ENCODE data around the gene KCMF1. TPM values are rescaled to one million over a fixed set of nuclear protein-coding genes. Genes with fewer than 3 reads are reported as not detected.

KCMF1 gene
- total RNA-seq, 1 donor from 2014 or later, result 96.6 TPM

DNA sequence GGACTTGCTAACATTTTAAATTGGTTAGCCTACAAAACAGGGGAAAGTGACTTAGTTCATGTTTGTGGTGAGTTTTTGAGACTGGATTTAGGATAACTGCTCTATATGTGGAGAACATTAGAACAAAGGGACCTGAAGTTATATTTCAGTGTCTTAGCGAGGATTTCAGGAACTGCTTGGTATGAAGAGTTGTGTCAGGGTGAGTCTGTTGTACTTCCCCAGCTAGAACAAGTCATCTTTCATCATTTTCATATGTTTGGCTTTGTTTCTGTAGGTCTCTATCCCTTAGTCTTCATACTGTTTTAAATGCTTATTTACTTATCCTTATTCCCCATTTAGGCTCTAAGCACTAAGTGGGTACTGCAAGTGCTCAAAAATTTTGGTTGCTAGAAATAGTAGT, 41.9 kb downstream of the KCMF1 start:
- ChIA-PET POLR2A (interaction anchor here (0.6 to 2.6 kb wide), 3 partner anchors 42 to 380 kb away, joined by 3 to 9 read pairs (median 3); partner anchors contain the start of gene KCMF1), CTCF (interaction anchor here (1.3 to 3.6 kb wide), 2 partner anchors 66 to 87 kb away, joined by 3 to 29 read pairs; no protein-coding TSS in a partner anchor)
- TF ChIP-seq, protein P1, sequence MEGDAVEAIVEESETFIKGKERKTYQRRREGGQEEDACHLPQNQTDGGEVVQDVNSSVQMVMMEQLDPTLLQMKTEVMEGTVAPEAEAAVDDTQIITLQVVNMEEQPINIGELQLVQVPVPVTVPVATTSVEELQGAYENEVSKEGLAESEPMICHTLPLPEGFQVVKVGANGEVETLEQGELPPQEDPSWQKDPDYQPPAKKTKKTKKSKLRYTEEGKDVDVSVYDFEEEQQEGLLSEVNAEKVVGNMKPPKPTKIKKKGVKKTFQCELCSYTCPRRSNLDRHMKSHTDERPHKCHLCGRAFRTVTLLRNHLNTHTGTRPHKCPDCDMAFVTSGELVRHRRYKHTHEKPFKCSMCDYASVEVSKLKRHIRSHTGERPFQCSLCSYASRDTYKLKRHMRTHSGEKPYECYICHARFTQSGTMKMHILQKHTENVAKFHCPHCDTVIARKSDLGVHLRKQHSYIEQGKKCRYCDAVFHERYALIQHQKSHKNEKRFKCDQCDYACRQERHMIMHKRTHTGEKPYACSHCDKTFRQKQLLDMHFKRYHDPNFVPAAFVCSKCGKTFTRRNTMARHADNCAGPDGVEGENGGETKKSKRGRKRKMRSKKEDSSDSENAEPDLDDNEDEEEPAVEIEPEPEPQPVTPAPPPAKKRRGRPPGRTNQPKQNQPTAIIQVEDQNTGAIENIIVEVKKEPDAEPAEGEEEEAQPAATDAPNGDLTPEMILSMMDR (IDR thresholded peaks at IDR 0.05), result no peak
- H3K4me1 Mint-ChIP-seq, result peaks cover 89% of the 10 kb centered on the region
- H3K4me3 Mint-ChIP-seq, result no peak overlapping the region
- intact Hi-C loops (cut with micrococcal nuclease), result no loop called here
- DNase-seq (no peak), ATAC-seq (ENCODE audit: low read depth) (no peak)
- no peaks in the 10 kb centered on the region for H3K27me3 Mint-ChIP-seq
- peaks cover 3% of the 10 kb centered on the region for H3K9me3 Mint-ChIP-seq
- H3K36me3 Mint-ChIP-seq (ENCODE audit: low read depth), result peaks cover 12% of the 10 kb centered on the region
- H3K27ac Mint-ChIP-seq, result peak overlapping the region; percentile 24

DNA sequence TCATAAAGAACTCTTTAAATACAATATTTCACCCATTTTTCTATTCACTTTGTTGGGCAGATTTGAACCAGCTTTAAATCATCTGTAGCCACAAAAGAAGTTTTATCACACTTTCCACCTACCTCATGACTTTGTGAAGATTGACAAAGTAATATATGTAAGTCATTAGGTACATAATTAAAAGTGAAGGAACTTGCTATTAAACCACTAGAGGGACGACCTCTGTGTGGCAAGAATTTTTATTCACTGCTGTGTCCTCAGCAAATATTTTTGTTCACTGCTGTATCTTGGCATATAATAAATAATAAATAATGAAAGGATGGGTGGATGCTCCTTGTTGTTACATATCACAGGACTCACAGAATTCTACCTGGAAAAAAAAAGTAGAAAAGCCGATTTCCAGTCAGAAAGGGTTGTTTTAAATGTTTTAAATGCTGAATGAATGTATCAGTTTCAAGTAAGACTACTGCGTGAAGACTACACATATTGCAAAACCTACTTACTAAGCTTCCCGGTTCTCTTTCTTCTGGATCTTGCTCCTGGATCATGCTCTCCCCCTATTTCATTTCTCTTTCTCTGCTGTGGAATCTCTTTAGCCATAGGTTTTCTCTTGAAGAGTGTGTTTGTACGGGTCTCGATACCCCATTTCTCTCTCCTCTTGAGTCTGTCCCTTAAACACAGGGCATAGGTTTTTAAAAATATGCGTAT, 44.8 kb downstream of the KCMF1 start:
- POLR2A ChIA-PET, result interaction anchor here (0.5 to 1.8 kb wide), 7 partner anchors 45 to 180 kb away, joined by 3 to 21 read pairs (median 5); partner anchors contain the start of gene KCMF1
- ATAC-seq (ENCODE audit: low read depth) (no peak), DNase-seq (no peak)
- TF ChIP-seq, protein P1 (IDR thresholded peaks at IDR 0.05), result no peak
- Mint-ChIP-seq H3K27ac (peak overlapping the region; percentile 13), H3K9me3 (no peaks in the 10 kb centered on the region), H3K36me3 (ENCODE audit: low read depth) (peaks cover 4% of the 10 kb centered on the region), H3K27me3 (no peaks in the 10 kb centered on the region), H3K4me1 (peaks cover 74% of the 10 kb centered on the region), H3K4me3 (no peak overlapping the region)
- CTCF ChIA-PET, result interaction anchor here (0.8 to 1.8 kb wide), 7 partner anchors 13 to 518 kb away, joined by 3 to 5 read pairs (median 3); no protein-coding TSS in a partner anchor
- intact Hi-C loops (cut with micrococcal nuclease), result loop anchor here (2.0 kb wide), 3 partner anchors 45 to 135 kb away; partner anchors contain the start of genes KCMF1 and TRABD2A

DNA sequence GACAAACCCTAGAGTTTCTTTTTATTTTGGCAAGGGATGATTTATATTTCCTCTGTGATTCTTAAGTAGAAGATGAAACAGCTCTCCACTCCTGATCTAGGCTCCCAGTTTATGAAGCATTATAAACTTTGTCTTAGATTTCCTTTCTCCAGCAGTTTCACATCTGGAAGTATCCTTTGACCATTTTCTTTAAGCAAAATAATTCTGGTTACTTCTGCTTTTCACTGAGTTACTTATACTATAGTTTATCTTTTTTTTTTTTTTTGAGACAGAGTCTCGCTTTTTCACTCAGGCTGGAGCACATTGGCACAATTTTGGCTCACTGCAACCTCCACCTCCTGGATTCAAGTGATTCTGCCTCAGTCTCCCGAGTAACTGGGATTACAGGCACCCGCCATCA, 45.5 kb downstream of the KCMF1 start:
- peak overlapping the region; percentile 56 for H3K27ac Mint-ChIP-seq
- H3K4me1 Mint-ChIP-seq, result peaks cover 68% of the 10 kb centered on the region
- no peak for ATAC-seq (ENCODE audit: low read depth)
- POLR2A ChIA-PET, result interaction anchor here (1.8 kb wide), 1 partner anchor 77 kb away, joined by 8 read pairs; no protein-coding TSS in a partner anchor
- H3K4me3 Mint-ChIP-seq, result no peak overlapping the region
- no peaks in the 10 kb centered on the region for H3K9me3 Mint-ChIP-seq
- TF ChIP-seq, protein P1 (IDR thresholded peaks at IDR 0.05), result no peak
- intact Hi-C loops (cut with micrococcal nuclease), result loop anchor here (2.0 kb wide), 2 partner anchors 46 to 136 kb away; partner anchors contain the start of genes KCMF1 and TRABD2A
- no peak for DNase-seq
- CTCF ChIA-PET, result interaction anchor here (1.0 to 1.8 kb wide), 3 partner anchors 11 to 519 kb away, joined by 4 to 5 read pairs (median 4); no protein-coding TSS in a partner anchor
- H3K27me3 Mint-ChIP-seq, result no peaks in the 10 kb centered on the region
- peaks cover 7% of the 10 kb centered on the region for H3K36me3 Mint-ChIP-seq (ENCODE audit: low read depth)

DNA sequence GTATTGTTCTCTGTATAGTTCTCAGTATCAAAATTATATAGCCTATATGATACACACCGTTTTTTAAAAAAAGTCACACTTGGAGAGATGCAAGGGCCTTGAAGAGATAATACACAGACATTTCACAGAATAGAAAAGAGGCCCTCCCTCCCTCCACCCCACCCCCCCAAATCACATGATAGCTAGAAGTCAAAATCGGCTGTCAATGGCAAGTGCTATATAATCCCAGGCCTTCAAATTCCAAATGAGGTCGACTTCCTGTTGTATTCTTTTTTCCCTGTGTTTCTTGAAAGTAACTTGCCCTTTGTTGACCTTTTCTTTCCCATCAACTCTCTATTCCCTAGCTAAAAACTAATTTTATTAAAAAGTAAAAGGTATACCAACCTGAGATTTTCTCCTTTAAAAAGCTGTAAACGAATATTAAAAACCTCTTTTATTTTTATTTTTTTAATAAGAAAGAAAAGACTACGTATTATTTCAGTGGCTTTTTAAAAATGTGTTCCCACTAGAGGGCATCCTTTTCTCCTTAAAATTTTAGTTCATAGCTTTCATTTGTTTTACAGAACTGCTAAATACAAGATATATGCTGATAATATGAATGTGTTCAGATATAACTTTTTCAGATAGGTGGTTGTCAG, 46.6 kb downstream of the KCMF1 start:
- no peak for ATAC-seq (ENCODE audit: low read depth)
- ChIA-PET CTCF (interaction anchor here (0.7 to 1.7 kb wide), 9 partner anchors 10 to 278 kb away, joined by 3 to 10 read pairs (median 4); no protein-coding TSS in a partner anchor), POLR2A (interaction anchor here (0.7 to 1.1 kb wide), 4 partner anchors 10 to 310 kb away, joined by 3 to 7 read pairs (median 5); no protein-coding TSS in a partner anchor)
- no peak overlapping the region for H3K4me3 Mint-ChIP-seq
- no peaks in the 10 kb centered on the region for H3K9me3 Mint-ChIP-seq
- intact Hi-C loops (cut with micrococcal nuclease), result loop anchor here (2.0 kb wide), 2 partner anchors 47 to 137 kb away; partner anchors contain the start of genes KCMF1 and TRABD2A
- TF ChIP-seq, protein P1 (IDR thresholded peaks at IDR 0.05), result no peak
- no peaks in the 10 kb centered on the region for H3K27me3 Mint-ChIP-seq
- H3K4me1 Mint-ChIP-seq, result peaks cover 61% of the 10 kb centered on the region
- DNase-seq, result no peak
- peaks cover 12% of the 10 kb centered on the region for H3K36me3 Mint-ChIP-seq (ENCODE audit: low read depth)
- H3K27ac Mint-ChIP-seq, result peak overlapping the region; percentile 11
